ENCODE data around the gene C6orf15. TPM values are rescaled to one million over a fixed set of nuclear protein-coding genes. Genes with fewer than 3 reads are reported as not detected.

The C6orf15 gene
- total RNA-seq, 1 donor from 2014 or later: not detected

DNA sequence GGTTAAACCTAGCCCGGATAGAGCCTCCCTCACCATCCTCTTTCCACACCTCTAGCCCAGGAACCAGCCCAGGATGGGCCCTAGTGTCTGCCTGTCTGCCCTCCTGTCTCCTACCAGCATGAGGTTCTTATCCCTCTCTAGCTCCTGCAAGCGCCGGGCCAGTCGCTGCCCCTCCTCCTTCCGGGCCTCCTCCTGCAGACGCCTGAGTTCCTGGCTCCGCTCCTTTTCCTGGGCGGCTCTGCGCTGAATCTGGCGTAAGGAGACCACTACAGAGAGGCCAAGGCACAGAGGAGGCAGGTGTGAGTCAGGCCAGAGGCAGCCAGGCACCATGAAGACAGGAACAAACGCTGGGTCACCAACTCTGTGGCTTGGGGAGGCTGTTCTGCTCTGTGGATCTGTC is 30.8 kb upstream of the C6orf15 start:
- Histone ChIP-seq H3K27me3 (no peaks in the 10 kb centered on the region), H2AFZ (replicated peaks) (no peak overlapping the region), H3K4me3 (no peak overlapping the region), H3K4me1 (peaks cover 16% of the 10 kb centered on the region), H4K20me1 (ENCODE audit: low read depth) (no peaks in the 10 kb centered on the region), H3K4me2 (no peak overlapping the region), H3K9ac (no peak overlapping the region), H3K27ac (no peak overlapping the region), H3K36me3 (no peaks in the 10 kb centered on the region), H3K9me3 (ENCODE audit: low read depth) (no peaks in the 10 kb centered on the region), H3K79me2 (ENCODE audit: low read depth) (no peaks in the 10 kb centered on the region), H3F3A (ENCODE audit: low read depth) (peaks cover 17% of the 10 kb centered on the region)
- TF ChIP-seq, protein P1, sequence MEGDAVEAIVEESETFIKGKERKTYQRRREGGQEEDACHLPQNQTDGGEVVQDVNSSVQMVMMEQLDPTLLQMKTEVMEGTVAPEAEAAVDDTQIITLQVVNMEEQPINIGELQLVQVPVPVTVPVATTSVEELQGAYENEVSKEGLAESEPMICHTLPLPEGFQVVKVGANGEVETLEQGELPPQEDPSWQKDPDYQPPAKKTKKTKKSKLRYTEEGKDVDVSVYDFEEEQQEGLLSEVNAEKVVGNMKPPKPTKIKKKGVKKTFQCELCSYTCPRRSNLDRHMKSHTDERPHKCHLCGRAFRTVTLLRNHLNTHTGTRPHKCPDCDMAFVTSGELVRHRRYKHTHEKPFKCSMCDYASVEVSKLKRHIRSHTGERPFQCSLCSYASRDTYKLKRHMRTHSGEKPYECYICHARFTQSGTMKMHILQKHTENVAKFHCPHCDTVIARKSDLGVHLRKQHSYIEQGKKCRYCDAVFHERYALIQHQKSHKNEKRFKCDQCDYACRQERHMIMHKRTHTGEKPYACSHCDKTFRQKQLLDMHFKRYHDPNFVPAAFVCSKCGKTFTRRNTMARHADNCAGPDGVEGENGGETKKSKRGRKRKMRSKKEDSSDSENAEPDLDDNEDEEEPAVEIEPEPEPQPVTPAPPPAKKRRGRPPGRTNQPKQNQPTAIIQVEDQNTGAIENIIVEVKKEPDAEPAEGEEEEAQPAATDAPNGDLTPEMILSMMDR (IDR thresholded peaks at IDR 0.05): no peak
- no peak for TF ChIP-seq EZH2phosphoT487 (IDR thresholded peaks at IDR 0.05)
- TF ChIP-seq EZH2 (IDR thresholded peaks at IDR 0.05): no peak
- H3K9me3 Mint-ChIP-seq: peaks cover 3% of the 10 kb centered on the region
- no peak overlapping the region for H3K4me3 Mint-ChIP-seq
- H3K36me3 Mint-ChIP-seq: peaks cover 12% of the 10 kb centered on the region
- peaks cover 4% of the 10 kb centered on the region for H3K27me3 Mint-ChIP-seq (ENCODE audit: insufficient read depth, low read depth)
- peaks cover 23% of the 10 kb centered on the region for H3K4me1 Mint-ChIP-seq
- DNase-seq (ENCODE audit: low spot score): peak; percentile 70
- no peak overlapping the region for H3K27ac Mint-ChIP-seq

DNA sequence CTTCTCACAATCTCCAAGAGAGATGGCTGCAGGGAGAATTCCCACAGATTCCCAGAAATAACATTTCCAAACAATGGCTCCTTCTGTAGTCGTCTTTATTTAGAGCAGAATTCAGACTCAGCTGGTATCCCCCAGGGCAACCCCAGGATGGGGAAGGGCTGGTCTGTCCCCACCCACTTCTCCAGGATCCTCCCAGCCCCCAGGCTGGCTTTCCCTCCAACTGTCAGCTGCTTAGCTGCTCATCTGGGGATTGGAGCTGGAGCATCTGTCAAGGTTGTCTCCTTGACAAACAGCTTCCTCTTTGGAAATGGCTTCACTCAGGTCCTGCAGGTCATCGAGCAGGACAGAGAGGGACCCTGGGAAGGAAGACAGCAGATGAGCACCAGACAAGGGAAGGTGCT is 30.0 kb upstream of the C6orf15 start:
- Histone ChIP-seq H3K27me3 (no peaks in the 10 kb centered on the region), H4K20me1 (ENCODE audit: low read depth) (no peaks in the 10 kb centered on the region), H3K79me2 (ENCODE audit: low read depth) (no peaks in the 10 kb centered on the region), H3K9me3 (ENCODE audit: low read depth) (no peaks in the 10 kb centered on the region), H3K36me3 (no peaks in the 10 kb centered on the region), H3K4me3 (no peak overlapping the region), H3K4me1 (peaks cover 16% of the 10 kb centered on the region), H3K4me2 (no peak overlapping the region), H3F3A (ENCODE audit: low read depth) (peaks cover 17% of the 10 kb centered on the region), H2AFZ (replicated peaks) (no peak overlapping the region), H3K9ac (no peak overlapping the region), H3K27ac (no peak overlapping the region)
- H3K9me3 Mint-ChIP-seq: peaks cover 3% of the 10 kb centered on the region
- H3K27me3 Mint-ChIP-seq (ENCODE audit: insufficient read depth, low read depth): peaks cover 4% of the 10 kb centered on the region
- TF ChIP-seq EZH2 (IDR thresholded peaks at IDR 0.05): no peak
- no peak for TF ChIP-seq EZH2phosphoT487 (IDR thresholded peaks at IDR 0.05)
- TF ChIP-seq, protein P1 (IDR thresholded peaks at IDR 0.05): no peak
- H3K36me3 Mint-ChIP-seq: peaks cover 12% of the 10 kb centered on the region
- H3K4me3 Mint-ChIP-seq: no peak overlapping the region
- H3K27ac Mint-ChIP-seq: peak overlapping the region; percentile 84
- peaks cover 27% of the 10 kb centered on the region for H3K4me1 Mint-ChIP-seq
- DNase-seq (ENCODE audit: low spot score): no peak

DNA sequence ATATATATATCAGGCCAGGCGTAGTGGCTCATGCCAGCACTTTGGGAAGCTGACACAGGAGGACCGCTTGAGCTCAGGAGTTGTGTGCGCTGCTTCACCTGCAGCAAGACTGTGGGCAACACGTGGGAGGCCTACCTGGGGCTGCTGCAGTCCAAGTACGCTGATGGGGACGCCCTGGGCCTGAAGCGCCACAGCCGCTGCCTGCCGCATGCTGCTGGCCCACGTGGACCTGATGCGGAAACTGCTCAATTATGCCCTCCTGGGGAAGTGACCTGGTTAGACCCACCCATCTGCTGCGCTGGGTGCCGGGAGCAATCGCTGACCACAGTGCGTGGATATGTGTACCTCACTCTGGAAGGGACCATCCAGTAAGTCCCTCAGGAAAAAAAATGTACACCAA is 28.3 kb upstream of the C6orf15 start:
- no peaks in the 10 kb centered on the region for H3K27me3 ChIP-seq
- no peak overlapping the region for H3K4me2 ChIP-seq
- H3K36me3 ChIP-seq: no peaks in the 10 kb centered on the region
- no peak overlapping the region for H2AFZ ChIP-seq (replicated peaks)
- H4K20me1 ChIP-seq (ENCODE audit: low read depth): no peaks in the 10 kb centered on the region
- H3K4me1 ChIP-seq: peaks cover 16% of the 10 kb centered on the region
- H3K4me1 Mint-ChIP-seq: peaks cover 27% of the 10 kb centered on the region
- H3K27ac ChIP-seq: no peak overlapping the region
- H3K36me3 Mint-ChIP-seq: peaks cover 9% of the 10 kb centered on the region
- H3K27ac Mint-ChIP-seq: no peak overlapping the region
- H3K4me3 Mint-ChIP-seq: no peak overlapping the region
- H3K79me2 ChIP-seq (ENCODE audit: low read depth): no peaks in the 10 kb centered on the region
- DNase-seq (ENCODE audit: low spot score): no peak
- TF ChIP-seq EZH2 (IDR thresholded peaks at IDR 0.05): no peak
- TF ChIP-seq, protein P1 (IDR thresholded peaks at IDR 0.05): no peak
- no peak for TF ChIP-seq EZH2phosphoT487 (IDR thresholded peaks at IDR 0.05)
- H3K9me3 ChIP-seq (ENCODE audit: low read depth): no peaks in the 10 kb centered on the region
- H3K9ac ChIP-seq: no peak overlapping the region
- peaks cover 8% of the 10 kb centered on the region for H3K27me3 Mint-ChIP-seq (ENCODE audit: insufficient read depth, low read depth)
- peaks cover 17% of the 10 kb centered on the region for H3F3A ChIP-seq (ENCODE audit: low read depth)
- H3K9me3 Mint-ChIP-seq: peaks cover 3% of the 10 kb centered on the region
- no peak overlapping the region for H3K4me3 ChIP-seq
